Head of caudate nucleus (tissue), 42 donors: ENCODE data around the gene GALNT9.
"Not testable (repeated sequence)": the region's sequence is repeated elsewhere in the genome, so short reads cannot be mapped to it uniquely, and the experiment has no call there.

Source experiments
- DNase-seq, 42 donors: peaks; one replicate each; pipeline versions ENCODE4 v3.0.0 to v3.0.0-alpha.2; 2020 to 2021; ENCODE audit warnings: mixed read lengths in 7 of 42
- intact Hi-C: fragments of 100-400 bp; cut with DNase I; formaldehyde crosslinking; loops from one replicate; pipeline ENCODE4 v1.15.0; 2022

Gene GALNT9

GRCh38 chr12:132359971-132360370, 30.6 kb upstream of the GALNT9 start:
- DNase-seq: peak in 4 of 42 donors; percentile 2 to 11 (median 10)
- intact Hi-C loops: no loop called here

DNA sequence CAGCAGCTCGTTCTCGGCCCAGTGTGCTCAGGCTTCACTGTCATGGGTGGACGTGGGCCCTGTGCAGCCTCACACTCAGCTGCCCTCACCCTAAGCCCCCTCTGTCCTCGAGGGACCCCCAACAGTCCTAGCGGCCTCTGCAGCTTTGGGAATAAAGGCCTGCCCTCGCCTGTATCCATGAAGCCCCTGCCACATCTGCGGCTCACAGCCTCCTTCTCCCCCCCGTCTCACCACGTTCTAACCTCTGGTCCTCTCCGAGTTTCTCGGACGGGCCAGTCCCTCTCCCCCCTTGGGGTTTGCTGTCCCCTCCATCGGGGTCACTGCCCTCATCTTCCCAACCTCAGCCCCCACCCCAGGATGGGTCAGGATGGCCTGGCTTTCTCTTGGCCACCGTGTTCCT, 30.2 kb upstream of the GALNT9 start:
- intact Hi-C loops: no loop called here
- DNase-seq: peak in 4 of 42 donors; percentile 1 to 10 (median 2)

GRCh38 chr12:132358241-132359225, 29.1 kb upstream of the GALNT9 start:
- DNase-seq: peak in 2 of 42 donors; percentile 7 to 11

GRCh38 chr12:132357623-132358186, 28.3 kb upstream of the GALNT9 start:
- intact Hi-C loops: no loop called here
- peak in 3 of 42 donors; percentile 3 to 27 (median 10) for DNase-seq

More at GRCh38 chr12:132358241-132359225, 29.1 kb upstream of the GALNT9 start:
- intact Hi-C loops: not testable (repeated sequence)

GRCh38 chr12:132356691-132357622, 27.6 kb upstream of the GALNT9 start:
- DNase-seq: peak; percentile 2 to 88 (median 68)
- intact Hi-C loops: no loop called here

GRCh38 chr12:132355742-132356681, 26.6 kb upstream of the GALNT9 start:
- peak in 1 of 42 donors; percentile 27 for DNase-seq
- intact Hi-C loops: no loop called here

DNA sequence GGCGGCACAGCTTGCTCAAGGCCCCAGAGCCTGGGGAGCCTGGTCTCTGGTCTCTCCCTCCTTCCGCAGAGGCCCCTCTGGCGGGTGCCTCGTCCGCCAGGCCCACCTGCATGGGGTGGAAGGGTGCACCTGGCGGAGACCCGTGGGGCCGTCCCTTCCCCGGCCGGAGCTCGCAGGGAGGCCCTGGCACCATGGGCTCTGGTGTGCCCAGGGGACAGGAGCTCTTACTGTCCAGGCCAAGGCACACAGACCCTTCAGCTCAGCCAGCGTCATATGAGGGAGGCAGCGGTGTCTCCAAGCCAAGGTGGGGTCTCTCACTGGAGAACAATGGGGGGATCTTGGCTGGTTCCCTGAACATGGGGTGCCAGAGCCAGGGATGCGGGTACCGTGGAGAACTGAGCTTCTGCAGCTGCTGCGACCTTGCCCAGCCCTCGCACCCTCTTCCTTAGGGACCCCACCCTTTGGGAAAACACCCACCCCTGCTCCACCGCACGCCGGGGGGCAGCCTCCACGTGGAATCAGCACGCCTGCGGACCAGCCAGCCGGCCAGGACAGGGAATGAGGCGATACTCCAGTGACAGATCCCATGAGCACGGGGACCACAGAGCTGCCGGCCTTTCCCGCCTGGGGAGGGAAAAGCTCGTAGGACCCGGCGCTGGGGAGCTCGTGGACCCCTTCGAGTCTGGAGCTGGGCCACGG, 25.7 kb upstream of the GALNT9 start:
- DNase-seq: peak in 2 of 42 donors; percentile 1 to 15
- intact Hi-C loops: no loop called here

GRCh38 chr12:132354211-132354981, 25.0 kb upstream of the GALNT9 start:
- peak in 2 of 42 donors; percentile 1 to 25 for DNase-seq
- intact Hi-C loops: no loop called here

- no peak for DNase-seq
- intact Hi-C loops: no loop called here
Observed at GRCh38 chr12:132353811-132354210, 24.4 kb upstream of the GALNT9 start.

DNA sequence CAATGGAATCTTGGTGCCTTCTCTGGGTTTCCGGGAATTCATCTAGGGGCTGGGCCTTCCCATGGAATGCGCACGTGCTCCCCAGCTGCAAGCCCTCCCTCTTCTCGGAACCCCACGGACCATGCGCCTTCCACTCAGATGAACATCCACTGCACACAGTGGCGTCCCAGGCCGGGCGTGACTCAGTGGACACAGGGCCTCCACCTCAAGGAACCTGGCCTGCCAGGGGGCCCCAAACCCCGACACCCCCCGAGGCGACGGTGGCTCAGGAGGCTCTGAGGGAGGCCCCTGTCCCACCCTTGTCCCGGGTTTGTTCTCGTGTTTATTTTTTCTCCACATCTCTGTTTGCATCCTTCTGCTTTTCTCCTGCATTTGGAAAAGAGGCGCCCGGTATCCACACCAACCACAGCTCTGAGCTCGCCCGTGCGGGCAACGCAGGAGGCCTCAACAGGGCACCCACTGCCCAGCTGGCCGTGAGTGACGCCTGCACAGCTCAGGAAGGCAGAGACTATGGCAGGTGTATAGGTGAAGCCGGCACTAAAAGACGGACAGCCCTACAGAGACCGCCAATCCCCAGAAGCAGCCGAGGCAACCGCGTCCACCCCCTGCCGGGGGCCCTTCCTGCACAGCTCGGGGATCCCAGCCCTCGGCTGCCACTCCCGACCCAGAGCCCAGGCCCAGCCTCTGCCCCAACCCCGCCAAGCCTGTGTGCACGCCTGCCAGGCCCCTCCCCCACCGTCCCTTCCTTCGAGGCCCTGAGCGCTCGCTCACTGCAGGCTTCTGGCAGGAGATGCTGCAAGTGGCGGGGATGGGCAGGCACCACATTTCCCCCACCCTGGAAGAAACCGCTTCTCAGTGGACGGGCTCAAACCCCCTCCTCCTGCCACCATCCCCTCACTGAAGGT, 23.8 kb upstream of the GALNT9 start:
- peak in 1 of 42 donors; percentile 25 for DNase-seq
- intact Hi-C loops: no loop called here

DNA sequence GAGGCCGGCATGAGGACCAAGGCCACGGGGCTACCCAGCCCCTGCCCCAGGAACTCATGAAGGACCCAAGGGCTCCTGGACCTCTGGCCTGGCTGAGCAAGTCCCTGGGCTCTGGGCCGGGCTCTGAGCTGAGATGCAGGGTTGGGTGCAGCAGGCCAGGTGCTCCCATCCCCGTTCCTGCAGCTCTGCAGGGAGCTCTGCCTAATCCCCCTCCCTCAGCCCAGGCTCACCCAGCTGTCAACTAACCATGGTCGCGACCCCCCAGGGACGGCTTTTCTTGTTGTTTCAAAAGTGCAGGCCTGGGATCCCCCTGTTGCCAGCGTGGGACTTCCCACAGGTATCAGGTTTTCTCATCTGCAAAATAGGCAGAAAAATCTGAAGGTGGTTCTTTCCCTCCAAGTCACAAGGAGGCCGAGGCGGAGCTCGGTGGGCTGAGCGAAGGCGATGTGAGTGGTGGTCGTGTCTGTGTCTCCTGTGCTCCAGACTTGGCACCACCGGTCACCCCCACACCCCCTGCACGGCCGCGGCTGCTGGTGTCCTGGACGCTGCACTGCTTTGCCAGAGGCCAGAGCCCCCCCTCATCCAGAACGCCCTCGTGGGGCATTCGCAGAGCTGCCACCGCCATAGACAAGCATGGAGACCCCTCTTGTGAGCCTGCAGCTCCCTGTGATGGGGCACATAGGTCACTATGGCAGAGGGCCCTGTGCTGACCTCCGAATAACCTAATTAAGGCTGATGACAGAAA, 22.5 kb upstream of the GALNT9 start:
- intact Hi-C loops: no loop called here
- no peak for DNase-seq

GRCh38 chr12:132349501-132350131, 20.2 kb upstream of the GALNT9 start:
- intact Hi-C loops: no loop called here
- DNase-seq: no peak

DNA sequence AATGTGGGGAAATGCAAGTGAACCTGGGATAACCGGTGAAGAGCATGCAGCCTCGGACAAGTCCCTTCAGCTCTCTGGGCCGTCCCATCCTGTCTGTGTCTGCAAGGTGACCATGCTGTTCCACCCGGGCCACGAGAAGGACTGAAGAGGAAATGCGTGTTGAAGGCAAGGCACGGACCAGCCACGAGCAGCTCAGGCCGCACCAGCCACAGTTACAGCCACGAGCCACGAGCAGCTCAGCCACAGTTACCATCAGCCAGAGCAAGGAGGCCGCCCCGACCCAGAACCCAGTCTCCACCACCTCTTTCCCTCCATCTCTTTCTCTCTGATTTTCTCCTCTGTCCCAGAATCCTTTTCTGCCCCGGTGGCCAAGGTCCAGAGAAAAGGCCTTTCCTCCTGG, 18.8 kb upstream of the GALNT9 start:
- intact Hi-C loops: no loop called here
- DNase-seq: no peak

DNA sequence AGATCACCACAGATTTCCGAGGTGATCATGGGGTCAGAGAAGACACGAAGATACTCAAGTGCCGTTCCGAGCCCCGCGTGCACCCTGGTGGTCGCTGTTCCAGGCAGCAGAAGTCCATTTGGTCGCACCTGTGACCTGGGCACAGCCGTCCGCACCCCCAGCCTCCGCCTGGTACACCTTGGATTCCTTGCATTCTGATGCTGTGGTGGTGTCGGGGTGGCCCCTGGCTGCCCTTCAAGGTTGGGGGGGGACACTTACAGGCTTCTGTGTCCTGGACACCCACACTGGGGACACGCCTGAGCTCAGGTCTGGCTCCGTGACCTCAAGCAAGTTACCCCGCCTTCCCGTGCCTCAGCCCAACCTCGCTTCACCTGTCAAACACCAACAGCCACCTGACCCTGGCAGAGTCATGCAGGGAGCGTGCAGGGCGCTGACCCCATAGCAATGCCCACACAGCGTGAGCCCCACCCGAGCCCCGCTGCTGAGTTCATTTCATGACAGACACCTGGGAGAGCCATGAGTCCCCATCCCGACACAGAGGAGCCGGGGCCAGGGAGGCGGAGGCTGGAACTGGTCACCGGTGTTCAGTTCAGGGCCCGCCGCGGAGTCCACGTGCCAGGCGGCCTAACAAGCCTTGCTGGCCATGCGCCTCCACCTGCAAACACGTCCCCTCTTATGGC, 17.9 kb upstream of the GALNT9 start:
- DNase-seq: no peak
- intact Hi-C loops: no loop called here
